GM23338 (cell line): ENCODE results near the gene ADORA1.

Experiments
- CTCF ChIP-seq, 2 experiments: fragments of 200-600 bp in 1 of 2; sonication (generic) in 1 of 2; conservative IDR thresholded peaks; 2 replicates each; pipeline versions ENCODE4 v1.5.1 to v1.6.1; 2016 to 2017; ENCODE audit warnings: antibody characterized with exemption in 2 of 2, low read depth in 2 of 2, mild to moderate bottlenecking in 2 of 2, moderate library complexity in 1 of 2
- EZH2 ChIP-seq: fragments of 200-600 bp; sonication (generic); IDR thresholded peaks from one replicate; pipeline ENCODE4 v1.8.0; 2017; ENCODE audit warnings: antibody characterized with exemption, mild to moderate bottlenecking, low read depth; ENCODE audit not compliant: unreplicated experiment
- NANOG ChIP-seq: IDR thresholded peaks from 2 replicates; pipeline ENCODE4 v1.6.1; 2016; ENCODE audit warnings: antibody characterized with exemption, borderline replicate concordance
- POLR2AphosphoS5 ChIP-seq: IDR thresholded peaks from 2 replicates; pipeline ENCODE4 v1.6.1; 2016; ENCODE audit warnings: antibody characterized with exemption, low read depth
- REST ChIP-seq: IDR thresholded peaks from one replicate; pipeline ENCODE4 v1.6.1; 2018; ENCODE audit warnings: antibody characterized with exemption; ENCODE audit not compliant: unreplicated experiment
- TF ChIP-seq, protein P1 (sequence below): fragments of 250-450 bp; sonication (Bioruptor Pico); IDR thresholded peaks from 2 replicates; pipeline ENCODE4 v1.5.0; 2020; ENCODE audit warnings: mild to moderate bottlenecking, moderate library complexity

DNA sequence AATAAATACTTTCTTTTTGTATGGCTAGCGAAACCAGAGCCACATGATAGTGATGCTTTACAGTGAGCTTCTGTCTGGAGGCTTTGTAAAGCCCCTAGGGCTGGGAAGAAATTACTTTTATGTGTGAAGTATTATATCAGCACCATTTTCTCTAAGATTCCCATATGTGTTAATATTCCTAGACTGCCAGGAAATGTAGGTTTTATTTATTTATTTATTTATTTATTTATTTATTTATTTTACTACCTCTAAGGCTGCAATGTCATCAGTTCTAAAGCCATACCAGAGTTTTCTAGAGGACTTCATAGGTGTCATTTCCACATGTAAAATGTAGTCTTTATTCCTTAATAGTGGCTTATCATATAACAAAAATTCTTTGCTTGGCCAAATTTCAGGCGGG, 63.4 kb downstream of the ADORA1 start:
- TF ChIP-seq CTCF (conservative IDR thresholded peaks at IDR 0.05; ENCODE audit: low read depth in 2 of 2) (no peak), POLR2AphosphoS5 (no peak), EZH2 (no peak), REST (no peak), NANOG (no peak)
- TF ChIP-seq, protein P1, sequence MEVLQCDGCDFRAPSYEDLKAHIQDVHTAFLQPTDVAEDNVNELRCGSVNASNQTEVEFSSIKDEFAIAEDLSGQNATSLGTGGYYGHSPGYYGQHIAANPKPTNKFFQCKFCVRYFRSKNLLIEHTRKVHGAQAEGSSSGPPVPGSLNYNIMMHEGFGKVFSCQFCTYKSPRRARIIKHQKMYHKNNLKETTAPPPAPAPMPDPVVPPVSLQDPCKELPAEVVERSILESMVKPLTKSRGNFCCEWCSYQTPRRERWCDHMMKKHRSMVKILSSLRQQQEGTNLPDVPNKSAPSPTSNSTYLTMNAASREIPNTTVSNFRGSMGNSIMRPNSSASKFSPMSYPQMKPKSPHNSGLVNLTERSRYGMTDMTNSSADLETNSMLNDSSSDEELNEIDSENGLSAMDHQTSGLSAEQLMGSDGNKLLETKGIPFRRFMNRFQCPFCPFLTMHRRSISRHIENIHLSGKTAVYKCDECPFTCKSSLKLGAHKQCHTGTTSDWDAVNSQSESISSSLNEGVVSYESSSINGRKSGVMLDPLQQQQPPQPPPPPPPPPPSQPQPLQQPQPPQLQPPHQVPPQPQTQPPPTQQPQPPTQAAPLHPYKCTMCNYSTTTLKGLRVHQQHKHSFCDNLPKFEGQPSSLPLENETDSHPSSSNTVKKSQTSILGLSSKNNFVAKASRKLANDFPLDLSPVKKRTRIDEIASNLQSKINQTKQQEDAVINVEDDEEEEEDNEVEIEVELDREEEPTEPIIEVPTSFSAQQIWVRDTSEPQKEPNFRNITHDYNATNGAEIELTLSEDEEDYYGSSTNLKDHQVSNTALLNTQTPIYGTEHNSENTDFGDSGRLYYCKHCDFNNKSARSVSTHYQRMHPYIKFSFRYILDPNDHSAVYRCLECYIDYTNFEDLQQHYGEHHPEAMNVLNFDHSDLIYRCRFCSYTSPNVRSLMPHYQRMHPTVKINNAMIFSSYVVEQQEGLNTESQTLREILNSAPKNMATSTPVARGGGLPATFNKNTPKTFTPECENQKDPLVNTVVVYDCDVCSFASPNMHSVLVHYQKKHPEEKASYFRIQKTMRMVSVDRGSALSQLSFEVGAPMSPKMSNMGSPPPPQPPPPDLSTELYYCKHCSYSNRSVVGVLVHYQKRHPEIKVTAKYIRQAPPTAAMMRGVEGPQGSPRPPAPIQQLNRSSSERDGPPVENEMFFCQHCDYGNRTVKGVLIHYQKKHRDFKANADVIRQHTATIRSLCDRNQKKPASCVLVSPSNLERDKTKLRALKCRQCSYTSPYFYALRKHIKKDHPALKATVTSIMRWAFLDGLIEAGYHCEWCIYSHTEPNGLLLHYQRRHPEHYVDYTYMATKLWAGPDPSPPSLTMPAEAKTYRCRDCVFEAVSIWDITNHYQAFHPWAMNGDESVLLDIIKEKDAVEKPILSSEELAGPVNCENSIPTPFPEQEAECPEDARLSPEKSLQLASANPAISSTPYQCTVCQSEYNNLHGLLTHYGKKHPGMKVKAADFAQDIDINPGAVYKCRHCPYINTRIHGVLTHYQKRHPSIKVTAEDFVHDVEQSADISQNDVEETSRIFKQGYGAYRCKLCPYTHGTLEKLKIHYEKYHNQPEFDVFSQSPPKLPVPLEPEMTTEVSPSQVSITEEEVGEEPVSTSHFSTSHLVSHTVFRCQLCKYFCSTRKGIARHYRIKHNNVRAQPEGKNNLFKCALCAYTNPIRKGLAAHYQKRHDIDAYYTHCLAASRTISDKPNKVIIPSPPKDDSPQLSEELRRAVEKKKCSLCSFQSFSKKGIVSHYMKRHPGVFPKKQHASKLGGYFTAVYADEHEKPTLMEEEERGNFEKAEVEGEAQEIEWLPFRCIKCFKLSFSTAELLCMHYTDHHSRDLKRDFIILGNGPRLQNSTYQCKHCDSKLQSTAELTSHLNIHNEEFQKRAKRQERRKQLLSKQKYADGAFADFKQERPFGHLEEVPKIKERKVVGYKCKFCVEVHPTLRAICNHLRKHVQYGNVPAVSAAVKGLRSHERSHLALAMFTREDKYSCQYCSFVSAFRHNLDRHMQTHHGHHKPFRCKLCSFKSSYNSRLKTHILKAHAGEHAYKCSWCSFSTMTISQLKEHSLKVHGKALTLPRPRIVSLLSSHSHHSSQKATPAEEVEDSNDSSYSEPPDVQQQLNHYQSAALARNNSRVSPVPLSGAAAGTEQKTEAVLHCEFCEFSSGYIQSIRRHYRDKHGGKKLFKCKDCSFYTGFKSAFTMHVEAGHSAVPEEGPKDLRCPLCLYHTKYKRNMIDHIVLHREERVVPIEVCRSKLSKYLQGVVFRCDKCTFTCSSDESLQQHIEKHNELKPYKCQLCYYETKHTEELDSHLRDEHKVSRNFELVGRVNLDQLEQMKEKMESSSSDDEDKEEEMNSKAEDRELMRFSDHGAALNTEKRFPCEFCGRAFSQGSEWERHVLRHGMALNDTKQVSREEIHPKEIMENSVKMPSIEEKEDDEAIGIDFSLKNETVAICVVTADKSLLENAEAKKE (CRISPR knock-in tag) = no peak
